Measurements from ENCODE around the gene SOCS3.

SOCS3 gene

DNA sequence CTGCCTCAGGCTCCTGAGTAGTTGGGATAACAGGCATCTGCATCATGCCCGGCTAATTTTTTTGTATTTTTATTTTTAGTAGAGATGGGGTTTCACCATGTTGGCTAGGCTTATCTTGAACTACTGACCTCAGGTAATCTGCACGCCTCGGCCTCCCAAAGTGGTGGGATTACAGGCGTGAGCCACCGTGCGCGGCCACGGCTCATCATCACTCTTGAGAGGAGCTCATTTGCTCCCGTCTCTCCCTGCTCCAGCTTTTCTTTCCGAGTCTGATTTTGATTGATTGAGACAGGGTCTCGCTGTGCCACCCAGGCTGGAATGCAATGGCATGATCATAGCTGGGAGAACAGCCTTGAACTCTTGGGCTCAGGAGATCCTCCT lies 31.2 kb upstream of the SOCS3 start:
- TF ChIP-seq, protein P1, sequence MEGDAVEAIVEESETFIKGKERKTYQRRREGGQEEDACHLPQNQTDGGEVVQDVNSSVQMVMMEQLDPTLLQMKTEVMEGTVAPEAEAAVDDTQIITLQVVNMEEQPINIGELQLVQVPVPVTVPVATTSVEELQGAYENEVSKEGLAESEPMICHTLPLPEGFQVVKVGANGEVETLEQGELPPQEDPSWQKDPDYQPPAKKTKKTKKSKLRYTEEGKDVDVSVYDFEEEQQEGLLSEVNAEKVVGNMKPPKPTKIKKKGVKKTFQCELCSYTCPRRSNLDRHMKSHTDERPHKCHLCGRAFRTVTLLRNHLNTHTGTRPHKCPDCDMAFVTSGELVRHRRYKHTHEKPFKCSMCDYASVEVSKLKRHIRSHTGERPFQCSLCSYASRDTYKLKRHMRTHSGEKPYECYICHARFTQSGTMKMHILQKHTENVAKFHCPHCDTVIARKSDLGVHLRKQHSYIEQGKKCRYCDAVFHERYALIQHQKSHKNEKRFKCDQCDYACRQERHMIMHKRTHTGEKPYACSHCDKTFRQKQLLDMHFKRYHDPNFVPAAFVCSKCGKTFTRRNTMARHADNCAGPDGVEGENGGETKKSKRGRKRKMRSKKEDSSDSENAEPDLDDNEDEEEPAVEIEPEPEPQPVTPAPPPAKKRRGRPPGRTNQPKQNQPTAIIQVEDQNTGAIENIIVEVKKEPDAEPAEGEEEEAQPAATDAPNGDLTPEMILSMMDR (IDR thresholded peaks at IDR 0.05; ENCODE audit: low read depth, low read length) = no peak
- TF ChIP-seq EZH2phosphoT487 (IDR thresholded peaks at IDR 0.05; ENCODE audit: low read depth) = no peak
- Histone ChIP-seq H3K4me1 (ENCODE audit: low read length) (peaks cover 69% of the 10 kb centered on the region), H3K4me3 (ENCODE audit: low read length) (no peak overlapping the region), H3K4me2 (ENCODE audit: low read length) (peak overlapping the region; percentile 24; the same call in 1 of the 2 replicates), H3K36me3 (replicated peaks; ENCODE audit: low read depth, low read length) (peaks cover 34% of the 10 kb centered on the region), H3K27me3 (ENCODE audit: low read depth, low read length) (no peaks in the 10 kb centered on the region), H3K27ac (ENCODE audit: low read length) (peak overlapping the region; percentile 39), H4K20me1 (ENCODE audit: insufficient read depth, low read length) (peaks cover 80% of the 10 kb centered on the region), H3K9me3 (ENCODE audit: insufficient read depth, low read length) (no peaks in the 10 kb centered on the region), H3K79me2 (ENCODE audit: low read length) (peaks cover 100% of the 10 kb centered on the region), H3K9ac (ENCODE audit: low read length) (no peak overlapping the region), H2AFZ (ENCODE audit: low read depth, low read length) (no peak overlapping the region)

DNA sequence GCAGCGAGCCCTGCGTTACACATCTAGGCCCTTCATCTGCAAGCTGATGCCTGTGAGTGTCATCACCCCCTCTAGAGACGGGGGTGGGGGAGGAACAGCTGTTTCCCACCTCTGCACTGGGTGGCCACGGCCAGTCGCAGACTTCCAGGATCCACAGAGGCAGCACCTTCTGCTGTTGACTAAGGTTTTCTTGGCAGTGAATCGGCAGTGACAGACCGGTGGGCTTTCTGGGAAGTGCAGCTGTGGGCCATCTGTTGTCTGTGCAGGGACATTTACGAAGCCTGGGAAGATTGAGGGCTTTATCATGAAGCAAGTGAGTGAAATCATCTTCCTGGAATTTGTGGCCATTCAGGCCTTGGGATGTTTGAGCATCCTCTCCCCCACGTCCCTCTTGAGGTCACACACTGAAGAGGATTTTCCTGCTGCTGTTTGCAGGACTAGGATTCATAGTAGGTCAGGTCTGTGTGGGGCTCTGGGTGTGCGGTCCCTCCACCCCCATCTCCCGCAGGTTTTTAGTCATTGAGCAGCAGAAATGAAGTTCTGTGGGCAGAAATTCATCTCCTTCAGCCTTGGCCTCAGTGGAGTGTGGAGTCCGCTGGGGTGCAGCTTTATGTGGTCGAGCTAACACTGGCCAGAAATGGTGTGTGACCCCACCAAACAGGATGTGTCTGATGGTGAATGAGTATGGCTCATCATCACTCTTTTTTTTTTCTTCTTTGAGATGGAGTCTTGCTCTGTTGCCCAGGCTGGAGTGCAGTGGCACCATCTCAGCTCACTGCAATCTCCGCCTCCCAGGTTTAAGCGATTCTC lies 30.6 kb upstream of the SOCS3 start:
- Histone ChIP-seq H3K79me2 (ENCODE audit: low read length) (peaks cover 100% of the 10 kb centered on the region), H3K4me2 (ENCODE audit: low read length) (no peak overlapping the region), H3K4me1 (ENCODE audit: low read length) (peaks cover 75% of the 10 kb centered on the region), H2AFZ (ENCODE audit: low read depth, low read length) (no peak overlapping the region), H3K27me3 (ENCODE audit: low read depth, low read length) (no peaks in the 10 kb centered on the region), H3K9ac (ENCODE audit: low read length) (no peak overlapping the region), H3K4me3 (ENCODE audit: low read length) (no peak overlapping the region), H4K20me1 (ENCODE audit: insufficient read depth, low read length) (peaks cover 74% of the 10 kb centered on the region), H3K36me3 (replicated peaks; ENCODE audit: low read depth, low read length) (peaks cover 30% of the 10 kb centered on the region), H3K27ac (ENCODE audit: low read length) (no peak overlapping the region), H3K9me3 (ENCODE audit: insufficient read depth, low read length) (no peaks in the 10 kb centered on the region)
- TF ChIP-seq EZH2phosphoT487 (IDR thresholded peaks at IDR 0.05; ENCODE audit: low read depth) = no peak
- TF ChIP-seq, protein P1 (IDR thresholded peaks at IDR 0.05; ENCODE audit: low read depth, low read length) = no peak

DNA sequence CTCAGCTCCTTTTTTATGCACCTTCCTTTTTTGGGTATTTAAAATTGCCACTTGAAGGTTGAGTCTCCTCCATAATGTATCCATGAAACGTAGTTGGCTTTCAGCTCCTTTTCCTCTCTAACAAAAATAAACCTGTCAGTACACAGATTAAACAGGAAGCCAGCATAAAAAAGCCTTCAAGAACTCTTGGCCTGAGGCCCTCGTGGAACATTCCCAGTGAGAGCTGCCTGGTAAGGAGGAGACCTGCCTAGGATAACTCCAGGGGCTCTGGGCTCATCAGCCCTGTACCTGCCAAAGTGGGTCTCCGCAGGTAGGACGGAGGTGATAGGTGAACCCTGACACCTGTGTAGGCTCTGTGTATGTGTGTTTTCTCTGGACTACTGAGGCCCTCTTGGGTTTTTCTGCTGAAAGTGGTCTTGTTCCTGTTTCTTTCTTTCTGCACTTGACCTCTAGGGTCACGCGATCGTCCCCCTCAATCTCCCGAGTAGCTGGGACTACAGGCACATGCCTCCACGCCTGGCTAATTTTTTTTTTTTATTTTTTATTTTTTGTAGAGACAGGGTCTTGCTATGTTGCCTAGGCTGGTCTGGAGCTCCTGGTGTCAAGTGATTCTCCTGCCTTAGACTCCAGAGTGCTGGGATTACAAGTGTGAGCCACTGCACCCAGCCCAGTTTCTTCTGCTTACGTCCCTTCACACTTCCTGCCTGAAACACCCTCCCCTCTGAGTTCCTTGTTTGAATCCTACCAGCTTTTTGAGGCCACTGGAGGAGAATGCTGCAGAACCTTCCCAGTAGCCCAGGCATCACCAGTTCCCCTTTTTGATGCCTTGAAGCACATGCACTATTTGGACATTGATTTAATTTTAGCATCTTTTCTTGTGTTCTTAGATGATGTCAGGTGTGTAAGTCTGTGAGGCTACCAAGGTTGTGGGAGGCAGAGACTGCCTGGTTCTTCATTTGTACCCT lies 28.4 kb upstream of the SOCS3 start:
- H4K20me1 ChIP-seq (ENCODE audit: insufficient read depth, low read length) = peaks cover 55% of the 10 kb centered on the region
- peak overlapping the region; percentile 55 for H3K9ac ChIP-seq (ENCODE audit: low read length)
- peak overlapping the region; percentile 82 for H3K4me2 ChIP-seq (ENCODE audit: low read length)
- no peaks in the 10 kb centered on the region for H3K27me3 ChIP-seq (ENCODE audit: low read depth, low read length)
- no peaks in the 10 kb centered on the region for H3K9me3 ChIP-seq (ENCODE audit: insufficient read depth, low read length)
- peak overlapping the region; percentile 55 for H3K4me3 ChIP-seq (ENCODE audit: low read length)
- peaks cover 97% of the 10 kb centered on the region for H3K79me2 ChIP-seq (ENCODE audit: low read length)
- peaks cover 89% of the 10 kb centered on the region for H3K4me1 ChIP-seq (ENCODE audit: low read length)
- peaks cover 22% of the 10 kb centered on the region for H3K36me3 ChIP-seq (replicated peaks; ENCODE audit: low read depth, low read length)
- H2AFZ ChIP-seq (ENCODE audit: low read depth, low read length) = no peak overlapping the region
- peak overlapping the region; percentile 91 for H3K27ac ChIP-seq (ENCODE audit: low read length)
- TF ChIP-seq, protein P1 (IDR thresholded peaks at IDR 0.05; ENCODE audit: low read depth, low read length) = peak; percentile 23
- no peak for TF ChIP-seq EZH2phosphoT487 (IDR thresholded peaks at IDR 0.05; ENCODE audit: low read depth)
